WTC11 (cell line): ENCODE data around the gene TMEM150B. TPM values are rescaled to one million over a fixed set of nuclear protein-coding genes. Genes with fewer than 3 reads are reported as not detected.

Source experiments
- ATAC-seq: fragments of 200-7000 bp; cut with Tn5 transposase; 2 replicates; pipeline ENCODE4 v1.10.0; 2021; ENCODE audit warnings: mild to moderate bottlenecking, moderate library complexity
- CTCF ChIA-PET: fragments of 300-600 bp; sonication (Branson Sonifier 250); formaldehyde crosslinking; loops from one replicate; lab custom pipeline; 2021; ENCODE audit warnings: antibody characterized with exemption; lab: Charles Lee
- POLR2A ChIA-PET: fragments of 350-600 bp; sonication (Branson Sonifier 250); formaldehyde crosslinking; loops from one replicate; lab custom pipeline; 2021; ENCODE audit warnings: antibody characterized with exemption; lab: Charles Lee
- DNase-seq: peaks from one replicate; pipeline ENCODE4 v3.0.0; 2021; ENCODE audit warnings: low spot score
- H3K27ac Mint-ChIP-seq: 2 replicates; pipeline ENCODE4 v1.8.0; 2021; ENCODE audit warnings: mixed read lengths
- H3K27me3 Mint-ChIP-seq: 2 replicates; pipeline ENCODE4 v1.8.0; 2021; ENCODE audit warnings: low read depth, mild to moderate bottlenecking, moderate library complexity, mixed read lengths
- H3K36me3 Mint-ChIP-seq: 2 replicates; pipeline ENCODE4 v1.8.0; 2021; ENCODE audit warnings: mixed read lengths
- H3K4me1 Mint-ChIP-seq: 2 replicates; pipeline ENCODE4 v1.8.0; 2022; ENCODE audit warnings: mixed read lengths
- H3K4me3 Mint-ChIP-seq: 2 replicates; pipeline ENCODE4 v1.8.0; 2021; ENCODE audit warnings: mild to moderate bottlenecking, moderate library complexity, mixed read lengths
- H3K9me3 Mint-ChIP-seq: 2 replicates; pipeline ENCODE4 v1.8.0; 2021; ENCODE audit warnings: mixed read lengths
- ESRRA ChIP-seq: sonication (generic); formaldehyde crosslinking; IDR thresholded peaks from 2 replicates; pipeline ENCODE4 v1.8.1; 2022; ENCODE audit warnings: mild to moderate bottlenecking, missing genetic modification reagents, borderline replicate concordance
- GABPB1 ChIP-seq: sonication (generic); formaldehyde crosslinking; IDR thresholded peaks from 2 replicates; pipeline ENCODE4 v1.8.1; 2023; ENCODE audit warnings: mild to moderate bottlenecking, missing genetic modification reagents
- JAZF1 ChIP-seq: fragments of 250-450 bp; sonication (Bioruptor Pico); IDR thresholded peaks from 2 replicates; pipeline ENCODE4 v1.9.0; 2021; ENCODE audit warnings: moderate library complexity, mild to moderate bottlenecking, inconsistent platforms
- MXD4 ChIP-seq: fragments of 250-450 bp; sonication (Bioruptor Pico); IDR thresholded peaks from 2 replicates; pipeline ENCODE4 v1.8.0; 2021; ENCODE audit warnings: mild to moderate bottlenecking, moderate library complexity, borderline replicate concordance
- MYBL2 ChIP-seq: sonication (generic); formaldehyde crosslinking; IDR thresholded peaks from 2 replicates; pipeline ENCODE4 v1.8.1; 2023; ENCODE audit warnings: mild to moderate bottlenecking, moderate library complexity, missing genetic modification reagents
- NR3C1 ChIP-seq: sonication (generic); formaldehyde crosslinking; conservative IDR thresholded peaks from 2 replicates; pipeline ENCODE4 v1.8.1; 2023; ENCODE audit warnings: low read depth, mild to moderate bottlenecking, missing genetic modification reagents
- PRRX2 ChIP-seq: fragments of 250-450 bp; sonication (Bioruptor Pico); IDR thresholded peaks from 2 replicates; pipeline ENCODE4 v1.8.0; 2021; ENCODE audit warnings: mild to moderate bottlenecking
- SMAD3 ChIP-seq: sonication (generic); formaldehyde crosslinking; IDR thresholded peaks from 2 replicates; pipeline ENCODE4 v1.8.0; 2022; ENCODE audit warnings: missing genetic modification reagents, mild to moderate bottlenecking, borderline replicate concordance
- SOX15 ChIP-seq: fragments of 250-450 bp; sonication (Bioruptor Pico); IDR thresholded peaks from 2 replicates; pipeline ENCODE4 v1.9.0; 2021; ENCODE audit warnings: mild to moderate bottlenecking
- SP1 ChIP-seq: sonication (generic); formaldehyde crosslinking; conservative IDR thresholded peaks from 2 replicates; pipeline ENCODE4 v1.8.1; 2022; ENCODE audit warnings: missing genetic modification reagents
- TEAD4 ChIP-seq: sonication (generic); formaldehyde crosslinking; IDR thresholded peaks from 2 replicates; pipeline ENCODE4 v1.8.0; 2022; ENCODE audit warnings: mild to moderate bottlenecking, missing genetic modification reagents
- ZNF396 ChIP-seq: fragments of 250-450 bp; sonication (Bioruptor Pico); IDR thresholded peaks from 2 replicates; pipeline ENCODE4 v1.8.0; 2021; ENCODE audit warnings: mild to moderate bottlenecking, moderate library complexity, borderline replicate concordance
- total RNA-seq: library from RNA; stranded (reverse); gene quantifications from 3 replicates; pipeline ENCODE4 v1.2.3, GENCODE V29; 2021
- TF ChIP-seq, protein P1 (sequence below): sonication (generic); formaldehyde crosslinking; conservative IDR thresholded peaks from 2 replicates; pipeline ENCODE4 v1.8.1; 2023; ENCODE audit warnings: mild to moderate bottlenecking, low read depth, missing genetic modification reagents, moderate library complexity
- TF ChIP-seq, protein P2 (sequence below): fragments of 200-600 bp; IDR thresholded peaks from 2 replicates; pipeline ENCODE4 v1.8.0; 2022; ENCODE audit warnings: antibody characterized with exemption
- TF ChIP-seq, protein P3 (sequence below): sonication (generic); formaldehyde crosslinking; IDR thresholded peaks from 2 replicates; pipeline ENCODE4 v1.8.0; 2022; ENCODE audit warnings: mild to moderate bottlenecking, missing genetic modification reagents
- TF ChIP-seq, protein P4 (sequence below): fragments of 250-450 bp; sonication (Bioruptor Pico); conservative IDR thresholded peaks from 2 replicates; pipeline ENCODE4 v1.9.0; 2021; ENCODE audit warnings: mild to moderate bottlenecking
- TF ChIP-seq, protein P5 (sequence below): sonication (generic); formaldehyde crosslinking; IDR thresholded peaks from 2 replicates; pipeline ENCODE4 v1.8.1; 2022; ENCODE audit warnings: mild to moderate bottlenecking, missing genetic modification reagents, moderate library complexity, borderline replicate concordance
- TF ChIP-seq, protein P6 (sequence below): sonication (generic); formaldehyde crosslinking; IDR thresholded peaks from 2 replicates; pipeline ENCODE4 v1.8.1; 2023; ENCODE audit warnings: mild to moderate bottlenecking, missing genetic modification reagents, moderate library complexity

TMEM150B gene
- total RNA-seq, 1 experiment from 2014 or later, result 0.44 TPM

DNA sequence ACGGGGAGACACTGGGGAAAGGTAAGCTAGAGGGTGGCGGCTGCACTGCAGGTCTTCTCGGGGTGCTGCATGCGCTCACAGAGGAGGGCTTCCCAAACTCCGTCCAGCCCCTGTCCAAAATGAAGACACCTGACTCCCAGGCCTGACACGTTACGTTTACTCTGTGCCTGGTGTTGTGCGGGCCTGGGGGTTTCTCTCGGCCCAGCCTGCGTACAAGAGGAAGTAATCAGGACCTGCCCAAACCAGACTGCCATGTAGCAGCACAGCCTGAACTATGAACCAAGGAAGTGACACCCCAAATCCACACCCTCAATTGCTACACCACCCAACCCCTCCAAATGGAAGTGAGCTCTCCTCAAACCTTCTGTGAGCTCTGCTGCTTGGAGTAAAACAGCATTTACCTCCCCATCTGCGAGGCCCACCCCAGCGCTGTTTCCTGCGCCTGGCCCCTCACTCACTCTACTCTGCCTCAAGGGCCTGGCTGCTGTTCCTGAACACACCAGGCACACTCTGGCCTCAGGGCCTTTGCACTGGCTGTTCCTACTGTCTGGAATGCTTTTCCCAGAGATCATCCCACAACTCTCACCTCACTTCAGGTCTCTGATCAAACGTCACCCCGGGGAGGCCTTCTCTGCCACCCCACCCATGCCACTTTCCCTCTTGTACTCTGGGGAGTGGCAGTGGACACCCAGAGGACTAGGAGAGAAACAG, 48.3 kb downstream of the TMEM150B start:
- peaks cover 7% of the 10 kb centered on the region for H3K36me3 Mint-ChIP-seq
- no peak overlapping the region for H3K4me3 Mint-ChIP-seq
- no peaks in the 10 kb centered on the region for H3K27me3 Mint-ChIP-seq
- H3K4me1 Mint-ChIP-seq, result peaks cover 14% of the 10 kb centered on the region
- POLR2A ChIA-PET, result no interaction called here
- TF ChIP-seq, protein P1, sequence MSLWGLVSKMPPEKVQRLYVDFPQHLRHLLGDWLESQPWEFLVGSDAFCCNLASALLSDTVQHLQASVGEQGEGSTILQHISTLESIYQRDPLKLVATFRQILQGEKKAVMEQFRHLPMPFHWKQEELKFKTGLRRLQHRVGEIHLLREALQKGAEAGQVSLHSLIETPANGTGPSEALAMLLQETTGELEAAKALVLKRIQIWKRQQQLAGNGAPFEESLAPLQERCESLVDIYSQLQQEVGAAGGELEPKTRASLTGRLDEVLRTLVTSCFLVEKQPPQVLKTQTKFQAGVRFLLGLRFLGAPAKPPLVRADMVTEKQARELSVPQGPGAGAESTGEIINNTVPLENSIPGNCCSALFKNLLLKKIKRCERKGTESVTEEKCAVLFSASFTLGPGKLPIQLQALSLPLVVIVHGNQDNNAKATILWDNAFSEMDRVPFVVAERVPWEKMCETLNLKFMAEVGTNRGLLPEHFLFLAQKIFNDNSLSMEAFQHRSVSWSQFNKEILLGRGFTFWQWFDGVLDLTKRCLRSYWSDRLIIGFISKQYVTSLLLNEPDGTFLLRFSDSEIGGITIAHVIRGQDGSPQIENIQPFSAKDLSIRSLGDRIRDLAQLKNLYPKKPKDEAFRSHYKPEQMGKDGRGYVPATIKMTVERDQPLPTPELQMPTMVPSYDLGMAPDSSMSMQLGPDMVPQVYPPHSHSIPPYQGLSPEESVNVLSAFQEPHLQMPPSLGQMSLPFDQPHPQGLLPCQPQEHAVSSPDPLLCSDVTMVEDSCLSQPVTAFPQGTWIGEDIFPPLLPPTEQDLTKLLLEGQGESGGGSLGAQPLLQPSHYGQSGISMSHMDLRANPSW (CRISPR knock-in tag), result no peak
- no peak for TF ChIP-seq MYBL2 (CRISPR knock-in tag)
- no peak for TF ChIP-seq TEAD4 (CRISPR knock-in tag)
- TF ChIP-seq MXD4 (CRISPR knock-in tag), result no peak
- TF ChIP-seq, protein P2, sequence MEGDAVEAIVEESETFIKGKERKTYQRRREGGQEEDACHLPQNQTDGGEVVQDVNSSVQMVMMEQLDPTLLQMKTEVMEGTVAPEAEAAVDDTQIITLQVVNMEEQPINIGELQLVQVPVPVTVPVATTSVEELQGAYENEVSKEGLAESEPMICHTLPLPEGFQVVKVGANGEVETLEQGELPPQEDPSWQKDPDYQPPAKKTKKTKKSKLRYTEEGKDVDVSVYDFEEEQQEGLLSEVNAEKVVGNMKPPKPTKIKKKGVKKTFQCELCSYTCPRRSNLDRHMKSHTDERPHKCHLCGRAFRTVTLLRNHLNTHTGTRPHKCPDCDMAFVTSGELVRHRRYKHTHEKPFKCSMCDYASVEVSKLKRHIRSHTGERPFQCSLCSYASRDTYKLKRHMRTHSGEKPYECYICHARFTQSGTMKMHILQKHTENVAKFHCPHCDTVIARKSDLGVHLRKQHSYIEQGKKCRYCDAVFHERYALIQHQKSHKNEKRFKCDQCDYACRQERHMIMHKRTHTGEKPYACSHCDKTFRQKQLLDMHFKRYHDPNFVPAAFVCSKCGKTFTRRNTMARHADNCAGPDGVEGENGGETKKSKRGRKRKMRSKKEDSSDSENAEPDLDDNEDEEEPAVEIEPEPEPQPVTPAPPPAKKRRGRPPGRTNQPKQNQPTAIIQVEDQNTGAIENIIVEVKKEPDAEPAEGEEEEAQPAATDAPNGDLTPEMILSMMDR, result no peak
- no peak for TF ChIP-seq GABPB1
- TF ChIP-seq, protein P3, sequence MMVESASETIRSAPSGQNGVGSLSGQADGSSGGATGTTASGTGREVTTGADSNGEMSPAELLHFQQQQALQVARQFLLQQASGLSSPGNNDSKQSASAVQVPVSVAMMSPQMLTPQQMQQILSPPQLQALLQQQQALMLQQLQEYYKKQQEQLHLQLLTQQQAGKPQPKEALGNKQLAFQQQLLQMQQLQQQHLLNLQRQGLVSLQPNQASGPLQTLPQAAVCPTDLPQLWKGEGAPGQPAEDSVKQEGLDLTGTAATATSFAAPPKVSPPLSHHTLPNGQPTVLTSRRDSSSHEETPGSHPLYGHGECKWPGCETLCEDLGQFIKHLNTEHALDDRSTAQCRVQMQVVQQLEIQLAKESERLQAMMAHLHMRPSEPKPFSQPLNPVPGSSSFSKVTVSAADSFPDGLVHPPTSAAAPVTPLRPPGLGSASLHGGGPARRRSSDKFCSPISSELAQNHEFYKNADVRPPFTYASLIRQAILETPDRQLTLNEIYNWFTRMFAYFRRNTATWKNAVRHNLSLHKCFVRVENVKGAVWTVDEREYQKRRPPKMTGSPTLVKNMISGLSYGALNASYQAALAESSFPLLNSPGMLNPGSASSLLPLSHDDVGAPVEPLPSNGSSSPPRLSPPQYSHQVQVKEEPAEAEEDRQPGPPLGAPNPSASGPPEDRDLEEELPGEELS (CRISPR knock-in tag), result no peak
- TF ChIP-seq SMAD3, result no peak
- TF ChIP-seq, protein P4, sequence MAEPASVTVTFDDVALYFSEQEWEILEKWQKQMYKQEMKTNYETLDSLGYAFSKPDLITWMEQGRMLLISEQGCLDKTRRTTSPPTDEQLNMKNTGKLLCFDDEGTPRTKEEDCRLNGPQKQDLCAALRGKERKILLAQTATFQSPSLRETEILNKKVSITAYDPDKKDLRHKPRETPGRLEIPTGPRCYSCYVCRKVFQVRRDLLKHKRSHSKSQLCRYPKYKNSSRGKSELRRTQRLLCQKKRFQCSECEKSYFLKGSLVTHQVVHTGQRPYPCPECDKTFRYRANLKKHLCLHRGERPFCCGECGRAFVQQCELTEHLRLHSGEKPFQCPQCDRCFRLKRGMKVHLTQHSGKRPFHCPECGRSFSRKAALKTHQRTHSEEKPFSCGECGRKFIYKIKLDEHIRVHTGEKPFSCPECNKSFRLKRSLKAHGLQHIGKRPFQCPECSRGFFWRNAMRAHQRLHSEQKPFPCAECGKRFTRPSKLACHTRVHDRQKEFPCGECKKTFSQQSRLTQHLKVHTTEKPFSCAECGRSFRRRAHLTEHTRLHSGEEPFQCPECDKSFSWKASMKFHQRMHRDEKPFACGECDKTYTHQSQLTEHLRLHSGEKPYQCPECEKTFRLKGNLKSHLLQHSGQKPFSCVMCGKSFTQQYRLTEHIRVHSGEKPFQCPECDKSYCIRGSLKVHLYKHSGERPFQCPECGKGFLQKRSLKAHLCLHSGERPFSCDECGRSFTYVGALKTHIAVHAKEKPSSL, result no peak
- TF ChIP-seq SP1 (CRISPR knock-in tag), result no peak
- TF ChIP-seq NR3C1 (CRISPR knock-in tag), result no peak
- TF ChIP-seq PRRX2 (CRISPR knock-in tag), result no peak
- TF ChIP-seq ZNF396 (CRISPR knock-in tag), result no peak
- no peak for TF ChIP-seq JAZF1
- TF ChIP-seq, protein P5, sequence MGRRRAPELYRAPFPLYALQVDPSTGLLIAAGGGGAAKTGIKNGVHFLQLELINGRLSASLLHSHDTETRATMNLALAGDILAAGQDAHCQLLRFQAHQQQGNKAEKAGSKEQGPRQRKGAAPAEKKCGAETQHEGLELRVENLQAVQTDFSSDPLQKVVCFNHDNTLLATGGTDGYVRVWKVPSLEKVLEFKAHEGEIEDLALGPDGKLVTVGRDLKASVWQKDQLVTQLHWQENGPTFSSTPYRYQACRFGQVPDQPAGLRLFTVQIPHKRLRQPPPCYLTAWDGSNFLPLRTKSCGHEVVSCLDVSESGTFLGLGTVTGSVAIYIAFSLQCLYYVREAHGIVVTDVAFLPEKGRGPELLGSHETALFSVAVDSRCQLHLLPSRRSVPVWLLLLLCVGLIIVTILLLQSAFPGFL (CRISPR knock-in tag), result no peak
- TF ChIP-seq ESRRA (CRISPR knock-in tag), result no peak
- no peak for TF ChIP-seq SOX15 (CRISPR knock-in tag)
- TF ChIP-seq, protein P6, sequence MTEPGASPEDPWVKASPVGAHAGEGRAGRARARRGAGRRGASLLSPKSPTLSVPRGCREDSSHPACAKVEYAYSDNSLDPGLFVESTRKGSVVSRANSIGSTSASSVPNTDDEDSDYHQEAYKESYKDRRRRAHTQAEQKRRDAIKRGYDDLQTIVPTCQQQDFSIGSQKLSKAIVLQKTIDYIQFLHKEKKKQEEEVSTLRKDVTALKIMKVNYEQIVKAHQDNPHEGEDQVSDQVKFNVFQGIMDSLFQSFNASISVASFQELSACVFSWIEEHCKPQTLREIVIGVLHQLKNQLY (CRISPR knock-in tag), result no peak
- TF ChIP-seq, all 79 proteins: peak for 0
- ATAC-seq (no peak), DNase-seq (no peak)
- CTCF ChIA-PET, result interaction anchor here (0.9 kb wide), 1 partner anchor 116 kb away, joined by 3 read pairs; no protein-coding TSS in a partner anchor
- H3K9me3 Mint-ChIP-seq, result no peaks in the 10 kb centered on the region
- no peak overlapping the region for H3K27ac Mint-ChIP-seq
